Naive thymus-derived CD8-positive, alpha-beta T cell (primary cell): ENCODE measurements around the gene MAVS. TPM values are rescaled to one million over a fixed set of nuclear protein-coding genes. Genes with fewer than 3 reads are reported as not detected.
A peak's percentile ranks its signal among the peaks of the same experiment; 100 is the strongest.

Experiments used
- ATAC-seq, 2 donors: fragments of 150-1000 bp; cut with Tn5 transposase in 1 of 2; sonication (Bioruptor Pico), chemical (Tn5 transposase) in 1 of 2; 1 replicate in 1 of 2; 2 replicates in 1 of 2; pipeline ENCODE4 v1.10.0; 2021; ENCODE audit warnings: mild to moderate bottlenecking in 2 of 2, moderate library complexity in 2 of 2
- POLR2A ChIA-PET: fragments of 350-600 bp; sonication (Branson Sonifier 250); formaldehyde crosslinking; loops from one replicate; lab custom pipeline; 2021; ENCODE audit warnings: antibody characterized with exemption; lab: Charles Lee
- DNase-seq, 10 donors: peaks; one replicate each; pipeline versions ENCODE4 v3.0.0 to v3.0.0-alpha.2; 2020 to 2022
- H3K27ac Mint-ChIP-seq, 10 donors: one replicate each; pipeline ENCODE4 v1.8.0; 2020 to 2022; ENCODE audit warnings: mild to moderate bottlenecking in 10 of 10, mixed read lengths in 10 of 10, moderate library complexity in 4 of 10, inconsistent platforms in 1 of 10
- H3K27me3 Mint-ChIP-seq, 5 donors: one replicate each; pipeline ENCODE4 v1.8.0; 2021 to 2022; ENCODE audit warnings: mixed read lengths in 5 of 5
- H3K36me3 Mint-ChIP-seq, 3 donors: one replicate each; pipeline ENCODE4 v1.8.0; 2020 to 2022; ENCODE audit warnings: mixed read lengths in 3 of 3, mild to moderate bottlenecking in 2 of 3, inconsistent platforms in 1 of 3
- H3K4me1 Mint-ChIP-seq, 4 donors: one replicate each; pipeline ENCODE4 v1.8.0; 2021 to 2022; ENCODE audit warnings: mixed read lengths in 4 of 4
- H3K4me3 Mint-ChIP-seq, 10 donors: one replicate each; pipeline ENCODE4 v1.8.0; 2020 to 2022; ENCODE audit warnings: mild to moderate bottlenecking in 10 of 10, mixed read lengths in 10 of 10, moderate library complexity in 6 of 10, inconsistent platforms in 1 of 10
- H3K9me3 Mint-ChIP-seq, 9 donors: one replicate each; pipeline ENCODE4 v1.8.0; 2020 to 2022; ENCODE audit warnings: mixed read lengths in 9 of 9, mild to moderate bottlenecking in 3 of 9, inconsistent platforms in 1 of 9, moderate library complexity in 1 of 9
- polyA plus RNA-seq, 3 donors: library from polyadenylated mRNA; unstranded; fragments of 300-500 nt; fragmentation: Illumina TruSeq; gene quantifications; one replicate each; pipeline ENCODE4 v1.2.3, GENCODE V29; 2021
- total RNA-seq, 8 experiments: library from RNA in 2 of 8; stranded (reverse) in 2 of 8; gene quantifications; one replicate each; pipeline ENCODE4 v1.2.3 and lab custom pipeline; 2021 to 2026

Gene MAVS
- total and polyA plus RNA-seq, 5 experiments from 2014 or later, result 2.2 to 45.7 (median 8.5) TPM

DNA sequence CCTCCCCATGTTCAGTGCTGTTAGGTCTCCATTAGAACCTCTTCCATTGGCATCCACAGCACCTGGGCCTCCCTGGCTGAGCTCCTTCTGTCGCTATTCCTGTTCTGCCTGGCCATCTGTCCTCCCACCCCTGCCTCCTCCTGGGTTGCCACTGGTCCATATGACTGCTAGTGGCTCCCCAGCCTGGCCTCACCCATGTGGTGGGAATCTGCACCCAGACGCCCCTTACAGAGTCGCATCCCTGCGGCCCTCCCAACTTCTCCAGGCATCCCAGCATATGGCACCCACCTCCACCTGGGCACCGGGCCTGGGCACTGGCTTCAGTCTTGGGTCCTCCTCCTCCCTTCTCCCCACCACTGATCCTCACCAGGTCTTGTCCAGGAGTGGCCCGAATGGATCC is 42.8 kb upstream of the MAVS start:
- H3K4me1 Mint-ChIP-seq, result peaks cover 44 to 85% (median 82%) of the 10 kb centered on the region in 4 donors
- POLR2A ChIA-PET, result no interaction called here
- no peaks in the 10 kb centered on the region for H3K9me3 Mint-ChIP-seq
- no peaks in the 10 kb centered on the region for H3K27me3 Mint-ChIP-seq
- peak overlapping the region in 5 of 10 donors; percentile 4 to 50 (median 36) for H3K4me3 Mint-ChIP-seq
- ATAC-seq (no peak), DNase-seq (peak in 1 of 10 donors; percentile 38)
- peaks cover 9 to 74% (median 42%) of the 10 kb centered on the region in 3 donors for H3K36me3 Mint-ChIP-seq
- H3K27ac Mint-ChIP-seq, result peak overlapping the region; percentile 77 to 97 (median 88)

DNA sequence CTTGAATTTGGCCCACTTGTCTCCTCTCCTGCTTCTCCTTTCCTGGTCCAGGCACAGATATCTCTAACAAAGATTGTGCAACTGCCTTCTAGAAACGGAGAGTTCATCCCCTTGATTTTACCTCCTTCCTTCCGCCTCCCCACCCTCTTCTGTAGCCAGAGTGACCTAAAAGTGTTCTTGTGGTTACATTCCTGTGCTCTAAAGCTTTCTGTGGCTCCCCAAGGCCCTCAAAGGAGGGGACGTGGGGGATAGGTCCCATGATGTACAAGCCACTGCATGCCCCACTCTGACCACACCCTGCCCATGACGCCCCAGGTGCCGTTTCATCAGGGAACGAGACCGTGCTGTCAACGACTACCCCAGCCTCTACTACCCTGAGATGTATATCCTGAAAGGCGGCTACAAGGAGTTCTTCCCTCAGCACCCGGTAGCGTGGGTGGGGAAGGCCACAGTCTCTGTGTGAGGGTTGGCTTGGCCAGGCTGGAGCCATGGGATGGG is 42.3 kb upstream of the MAVS start:
- Mint-ChIP-seq H3K9me3 (no peaks in the 10 kb centered on the region), H3K4me1 (peaks cover 43 to 82% (median 78%) of the 10 kb centered on the region in 4 donors), H3K27me3 (no peaks in the 10 kb centered on the region), H3K4me3 (peak overlapping the region in 4 of 10 donors; percentile 4 to 49 (median 22)), H3K36me3 (peaks cover 9 to 71% (median 40%) of the 10 kb centered on the region in 3 donors), H3K27ac (peak overlapping the region in 9 of 10 donors; percentile 77 to 97 (median 90))
- POLR2A ChIA-PET, result no interaction called here
- ATAC-seq (no peak), DNase-seq (peak in 1 of 10 donors; percentile 56)

DNA sequence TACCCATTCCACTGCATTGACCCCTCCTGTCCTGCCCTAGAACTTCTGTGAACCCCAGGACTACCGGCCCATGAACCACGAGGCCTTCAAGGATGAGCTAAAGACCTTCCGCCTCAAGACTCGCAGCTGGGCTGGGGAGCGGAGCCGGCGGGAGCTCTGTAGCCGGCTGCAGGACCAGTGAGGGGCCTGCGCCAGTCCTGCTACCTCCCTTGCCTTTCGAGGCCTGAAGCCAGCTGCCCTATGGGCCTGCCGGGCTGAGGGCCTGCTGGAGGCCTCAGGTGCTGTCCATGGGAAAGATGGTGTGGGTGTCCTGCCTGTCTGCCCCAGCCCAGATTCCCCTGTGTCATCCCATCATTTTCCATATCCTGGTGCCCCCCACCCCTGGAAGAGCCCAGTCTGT is 41.9 kb upstream of the MAVS start:
- peak in 1 of 10 donors; percentile 35 for DNase-seq
- H3K27ac Mint-ChIP-seq, result peak overlapping the region in 8 of 10 donors; percentile 67 to 93 (median 84)
- H3K4me3 Mint-ChIP-seq, result peak overlapping the region in 3 of 10 donors; percentile 4 to 63 (median 9)
- peaks cover 41 to 77% (median 74%) of the 10 kb centered on the region in 4 donors for H3K4me1 Mint-ChIP-seq
- H3K27me3 Mint-ChIP-seq, result no peaks in the 10 kb centered on the region
- H3K36me3 Mint-ChIP-seq, result peaks cover 9 to 69% (median 37%) of the 10 kb centered on the region in 3 donors
- POLR2A ChIA-PET, result interaction anchor here (1.3 kb wide), 1 partner anchor 37 kb away, joined by 3 read pairs; the partner anchor contains the start of gene ADISSP
- H3K9me3 Mint-ChIP-seq, result no peaks in the 10 kb centered on the region
- no peak for ATAC-seq

DNA sequence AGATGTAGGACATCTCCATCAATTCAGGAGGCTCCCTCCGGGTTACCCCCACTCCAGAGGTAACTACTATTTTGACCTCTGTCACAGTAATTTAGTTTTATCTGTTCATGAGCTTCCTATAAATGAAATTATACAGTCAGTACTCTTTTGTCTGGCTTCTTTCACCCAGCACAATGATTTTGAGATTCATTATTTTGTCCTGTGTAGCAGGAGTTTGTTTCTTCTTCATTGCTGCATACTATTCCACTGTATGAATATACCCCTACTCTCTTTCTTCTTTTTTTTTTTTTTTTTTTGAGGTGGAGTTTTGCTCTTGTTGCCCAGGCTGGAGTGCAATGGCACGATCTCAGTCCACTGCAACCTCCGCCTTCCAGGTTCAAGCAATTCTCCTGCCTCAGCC is 38.1 kb upstream of the MAVS start:
- no peaks in the 10 kb centered on the region for H3K27me3 Mint-ChIP-seq
- no peak for ATAC-seq
- no peaks in the 10 kb centered on the region for H3K9me3 Mint-ChIP-seq
- peaks cover 45 to 80% (median 77%) of the 10 kb centered on the region in 4 donors for H3K4me1 Mint-ChIP-seq
- peak overlapping the region in 4 of 10 donors; percentile 23 to 61 (median 40) for H3K4me3 Mint-ChIP-seq
- POLR2A ChIA-PET, result interaction anchor here (0.7 to 1.1 kb wide), 4 partner anchors 17 to 640 kb away, joined by 3 to 6 read pairs (median 4); no protein-coding TSS in a partner anchor
- DNase-seq, result no peak
- H3K36me3 Mint-ChIP-seq, result peaks cover 0 to 35% (median 17%) of the 10 kb centered on the region in 3 donors
- H3K27ac Mint-ChIP-seq, result peak overlapping the region in 6 of 10 donors; percentile 50 to 94 (median 78)

DNA sequence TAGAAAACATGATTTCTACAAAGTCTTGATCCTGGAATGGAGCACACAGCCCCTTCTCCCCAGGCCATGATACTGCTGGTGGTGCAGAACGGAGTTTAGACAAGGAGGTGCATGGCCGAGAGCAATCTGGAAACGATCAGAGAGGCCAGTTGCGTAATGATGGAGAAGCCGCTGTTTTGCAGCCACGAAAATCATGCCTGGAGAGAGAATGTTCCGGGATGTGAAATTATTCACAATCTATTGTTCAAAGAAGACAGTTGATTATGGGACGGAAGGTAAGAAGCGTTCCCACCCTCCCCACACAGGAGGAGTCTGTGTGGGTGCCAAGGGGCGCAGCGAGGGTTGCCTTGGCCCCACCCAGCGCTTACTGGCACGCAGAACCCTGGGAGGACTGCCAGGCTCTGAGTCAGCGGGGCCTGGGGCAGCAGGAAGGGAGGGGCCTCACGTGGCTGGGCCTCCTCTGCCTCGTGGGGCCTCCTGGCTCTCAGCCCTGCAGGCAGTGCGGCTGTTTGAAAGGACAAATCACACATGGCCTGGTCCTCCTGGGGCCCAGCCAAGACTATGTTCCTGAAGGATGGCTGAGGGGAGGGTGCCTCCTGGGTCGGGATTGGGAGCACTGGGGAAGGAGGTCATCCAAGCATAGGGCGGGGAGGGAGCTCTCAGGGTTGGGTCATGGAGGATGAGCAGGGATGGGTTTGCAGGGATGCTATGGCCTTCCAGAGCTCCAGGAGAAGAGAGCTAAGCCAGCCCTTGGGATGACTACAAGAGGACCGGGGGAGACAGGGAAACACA is 35.0 kb upstream of the MAVS start:
- ATAC-seq (peak; percentile 86 to 91), DNase-seq (peak; percentile 84 to 98 (median 91))
- Mint-ChIP-seq H3K27me3 (no peaks in the 10 kb centered on the region), H3K9me3 (no peaks in the 10 kb centered on the region), H3K4me3 (peak overlapping the region; percentile 87 to 94 (median 90)), H3K4me1 (peaks cover 41 to 85% (median 78%) of the 10 kb centered on the region in 4 donors), H3K36me3 (peaks cover 0 to 5% (median under 1%) of the 10 kb centered on the region in 3 donors), H3K27ac (peak overlapping the region; percentile 96 to 100 (median 98))
- POLR2A ChIA-PET, result interaction anchor here (0.5 to 4.2 kb wide), 6 partner anchors 9 to 428 kb away, joined by 3 to 65 read pairs (median 5); partner anchors contain the start of genes ADISSP and AP5S1

DNA sequence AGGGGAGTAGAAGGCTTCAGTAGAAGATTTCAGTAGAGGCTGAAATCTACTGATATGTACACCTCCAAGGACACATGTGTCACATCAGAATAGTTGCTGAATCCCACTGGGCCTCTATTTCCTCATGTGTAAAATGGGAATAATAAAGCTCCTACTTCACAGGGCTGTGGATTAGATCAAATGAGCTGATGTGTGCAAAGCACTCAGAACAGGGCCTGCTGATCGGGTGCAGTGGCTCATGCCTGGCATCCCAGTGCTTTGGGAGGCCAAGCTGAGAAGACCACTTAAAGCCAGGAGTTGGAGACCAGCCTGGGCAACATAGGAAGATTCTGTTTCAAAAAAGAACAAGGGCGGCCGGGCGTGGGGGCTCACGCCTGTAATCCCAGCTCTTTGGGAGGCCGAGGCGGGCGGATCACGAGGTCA is 34.4 kb upstream of the MAVS start:
- POLR2A ChIA-PET, result interaction anchor here (1.0 to 4.2 kb wide), 3 partner anchors 8 to 44 kb away, joined by 4 to 65 read pairs (median 27); partner anchors contain the start of genes ADISSP and AP5S1
- Mint-ChIP-seq H3K9me3 (no peaks in the 10 kb centered on the region), H3K27me3 (no peaks in the 10 kb centered on the region), H3K36me3 (no peaks in the 10 kb centered on the region), H3K4me3 (peak overlapping the region; percentile 87 to 94 (median 90)), H3K4me1 (peaks cover 36 to 84% (median 76%) of the 10 kb centered on the region in 4 donors), H3K27ac (peak overlapping the region; percentile 96 to 100 (median 98))
- ATAC-seq (no peak), DNase-seq (no peak)

DNA sequence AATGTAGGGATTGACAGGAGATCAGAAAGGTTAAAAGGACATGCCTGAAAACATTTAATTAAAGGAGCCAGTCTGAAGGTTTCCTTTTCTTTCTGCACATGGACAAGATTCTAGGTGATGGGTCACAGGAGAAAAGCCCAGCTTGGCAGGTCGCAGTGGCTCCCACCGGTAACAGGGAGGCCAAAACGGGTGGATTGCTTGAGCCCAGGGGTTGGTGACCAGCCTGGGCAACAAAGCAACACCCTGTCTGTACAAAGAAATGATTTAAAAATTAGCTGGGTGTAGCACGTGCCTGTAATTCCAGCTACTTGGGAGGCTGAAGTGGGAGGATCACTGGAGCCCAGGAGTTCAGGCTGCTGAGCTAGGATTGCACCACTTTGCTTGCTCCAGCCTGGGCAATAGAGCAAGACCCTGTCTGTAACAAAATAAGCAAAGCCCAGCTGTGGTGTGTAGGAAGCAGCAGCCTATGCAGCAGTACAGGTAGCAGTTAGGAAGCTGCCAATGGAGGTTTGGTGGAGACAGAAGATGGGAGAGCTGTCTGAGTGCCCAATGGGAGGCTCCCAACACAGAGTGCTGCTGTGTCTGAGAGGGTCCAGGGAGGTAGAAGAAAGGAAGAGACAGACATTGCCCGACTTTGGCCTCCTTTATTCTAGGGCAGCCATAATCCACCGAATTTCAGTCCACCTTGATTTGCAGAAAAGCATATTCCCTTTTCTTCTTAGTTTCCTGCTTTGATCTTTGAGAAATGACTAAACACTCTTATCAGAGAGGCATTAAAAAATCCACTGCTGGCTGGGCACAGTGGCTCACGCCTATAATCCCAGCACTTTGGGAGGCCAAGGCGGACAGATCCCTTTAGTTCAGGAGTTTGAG is 33.4 kb upstream of the MAVS start:
- Mint-ChIP-seq H3K27ac (peak overlapping the region; percentile 89 to 99 (median 97)), H3K4me1 (peaks cover 33 to 80% (median 73%) of the 10 kb centered on the region in 4 donors), H3K27me3 (no peaks in the 10 kb centered on the region), H3K36me3 (no peaks in the 10 kb centered on the region), H3K4me3 (peak overlapping the region; percentile 27 to 91 (median 68)), H3K9me3 (no peaks in the 10 kb centered on the region)
- DNase-seq (no peak), ATAC-seq (no peak)
- POLR2A ChIA-PET, result interaction anchor here (0.8 to 4.2 kb wide), 3 partner anchors 7 to 45 kb away, joined by 3 to 65 read pairs (median 27); partner anchors contain the start of genes ADISSP and AP5S1

DNA sequence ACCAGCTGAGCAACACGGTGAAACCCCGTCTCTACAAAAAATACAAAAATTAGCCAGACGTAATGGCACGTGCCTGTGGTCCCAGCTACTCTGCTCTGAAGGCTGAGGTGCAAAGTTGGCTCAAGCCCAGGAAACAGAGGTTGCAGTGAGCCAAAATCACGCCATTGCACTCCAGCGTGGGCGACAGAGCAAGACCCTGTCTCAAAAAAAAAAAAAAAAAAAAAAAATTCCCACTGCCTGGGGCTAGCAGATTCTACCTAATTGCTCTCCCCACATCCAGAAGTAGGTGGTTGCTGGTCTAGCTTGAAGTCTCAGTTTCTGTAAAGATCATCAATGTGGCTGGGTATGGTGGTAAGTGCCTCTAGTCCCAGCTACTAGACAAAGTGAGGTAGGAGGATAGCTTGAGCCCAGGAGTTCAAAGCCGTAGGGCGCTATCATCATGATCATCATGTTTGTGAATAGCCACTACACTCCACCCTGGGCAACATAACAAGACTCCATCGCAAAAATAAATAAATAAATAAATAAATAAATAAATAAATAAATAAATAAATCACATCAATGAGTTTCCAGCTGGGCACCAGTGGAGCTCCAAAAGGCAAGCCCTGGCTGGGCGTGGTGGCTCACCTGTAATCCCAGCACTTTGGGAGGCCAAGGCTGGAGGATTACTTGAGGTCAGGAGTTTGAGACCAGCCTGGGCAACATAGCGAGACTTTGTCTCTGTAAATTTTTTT is 32.6 kb upstream of the MAVS start:
- Mint-ChIP-seq H3K4me1 (peaks cover 37 to 83% (median 79%) of the 10 kb centered on the region in 4 donors), H3K9me3 (no peaks in the 10 kb centered on the region), H3K4me3 (peak overlapping the region; percentile 27 to 91 (median 68)), H3K27ac (peak overlapping the region; percentile 89 to 99 (median 97)), H3K36me3 (no peaks in the 10 kb centered on the region), H3K27me3 (no peaks in the 10 kb centered on the region)
- DNase-seq, result peak in 6 of 10 donors; percentile 40 to 75 (median 47)
- POLR2A ChIA-PET, result interaction anchor here (0.7 to 4.2 kb wide), 3 partner anchors 10 to 136 kb away, joined by 3 to 27 read pairs (median 4); partner anchors contain the start of gene ADISSP
- ATAC-seq, result peak; percentile 7 to 9

DNA sequence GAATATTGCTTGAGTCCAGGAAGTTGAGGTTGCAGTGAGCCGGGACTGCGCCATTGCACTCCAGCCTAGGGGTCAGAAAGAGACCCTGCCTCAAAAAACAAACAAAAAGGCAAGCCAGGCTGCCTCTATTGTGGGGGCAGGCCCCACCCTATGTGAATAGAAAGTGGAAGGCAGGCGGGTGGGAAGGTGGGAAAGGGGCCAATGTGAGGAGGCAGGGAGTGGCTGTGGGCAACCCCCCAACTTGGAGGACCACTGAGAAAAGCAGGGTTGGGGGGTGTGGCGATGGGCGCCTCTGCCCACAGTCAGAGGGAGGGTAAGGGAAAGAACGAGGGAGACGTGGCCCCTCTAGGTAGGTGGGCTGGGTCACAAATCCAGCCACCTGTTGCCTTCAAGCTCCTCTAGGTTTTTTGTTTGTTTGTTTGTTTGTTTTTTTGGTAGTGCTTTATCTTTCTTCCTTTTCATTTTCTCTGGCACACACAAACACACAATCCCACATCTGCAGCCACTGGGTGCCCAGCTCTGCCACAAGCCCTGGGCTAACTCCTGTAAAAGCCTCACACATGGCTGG is 31.6 kb upstream of the MAVS start:
- no peak for DNase-seq
- peaks cover 40 to 89% (median 84%) of the 10 kb centered on the region in 4 donors for H3K4me1 Mint-ChIP-seq
- POLR2A ChIA-PET, result interaction anchor here (0.6 to 4.2 kb wide), 2 partner anchors 47 to 127 kb away, joined by 3 to 27 read pairs; partner anchors contain the start of gene ADISSP

DNA sequence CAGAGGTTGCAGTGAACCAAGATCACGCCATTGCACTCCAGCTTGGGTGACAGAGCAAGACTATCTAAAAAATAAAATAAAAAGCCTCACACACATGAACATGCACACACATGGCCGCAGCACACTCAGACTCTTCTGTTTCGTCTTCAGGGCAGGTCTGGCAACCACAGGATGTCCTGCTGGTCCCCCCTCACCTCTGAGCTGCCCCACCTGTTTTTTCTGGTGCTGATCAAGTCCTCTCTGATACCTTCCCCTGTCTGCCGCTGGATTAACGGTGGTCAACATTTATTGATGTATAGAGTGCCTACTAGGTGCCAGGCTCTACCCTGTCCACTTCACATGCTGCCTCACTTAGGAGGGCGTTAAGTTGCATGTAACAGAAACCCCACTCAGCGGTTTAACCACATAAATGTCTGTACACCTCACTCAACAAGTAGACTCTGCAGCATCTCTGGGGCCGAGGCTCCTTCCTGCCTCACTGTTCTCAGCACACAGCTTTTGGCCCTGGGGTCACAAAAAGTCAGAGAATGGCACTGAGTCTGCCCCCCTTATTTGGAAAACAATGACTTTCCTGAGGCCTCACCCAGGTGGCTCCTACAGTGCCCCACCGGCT is 30.8 kb upstream of the MAVS start:
- ATAC-seq, result peak in 1 of 2 donors; percentile 8
- peaks cover 38 to 84% (median 80%) of the 10 kb centered on the region in 4 donors for H3K4me1 Mint-ChIP-seq
- H3K4me3 Mint-ChIP-seq, result peak overlapping the region; percentile 6 to 89 (median 80)
- peak overlapping the region; percentile 87 to 98 (median 94) for H3K27ac Mint-ChIP-seq
- H3K27me3 Mint-ChIP-seq, result no peaks in the 10 kb centered on the region
- H3K36me3 Mint-ChIP-seq, result no peaks in the 10 kb centered on the region
- DNase-seq, result peak in 7 of 10 donors; percentile 34 to 71 (median 61)
- POLR2A ChIA-PET, result interaction anchor here (1.9 to 4.2 kb wide), 2 partner anchors 11 to 48 kb away, joined by 7 to 27 read pairs; partner anchors contain the start of gene ADISSP
- H3K9me3 Mint-ChIP-seq, result no peaks in the 10 kb centered on the region

More for the DNA sequence above, 31.6 kb upstream of the MAVS start:
- H3K27ac Mint-ChIP-seq, result peak overlapping the region in 8 of 10 donors; percentile 87 to 98 (median 92)
- no peaks in the 10 kb centered on the region for H3K9me3 Mint-ChIP-seq
- ATAC-seq, result no peak
- H3K36me3 Mint-ChIP-seq, result no peaks in the 10 kb centered on the region
- no peaks in the 10 kb centered on the region for H3K27me3 Mint-ChIP-seq
- H3K4me3 Mint-ChIP-seq, result peak overlapping the region in 6 of 10 donors; percentile 24 to 89 (median 74)
